Loucy (cell line): Measurements from ENCODE around the gene NPC1L1.

Experiments
- H2AFZ ChIP-seq: fragments of 200-600 bp; sonication (generic); 2 replicates; pipeline ENCODE4 v1.6.0; 2016; ENCODE audit warnings: antibody characterized with exemption, mild to moderate bottlenecking, low read length, moderate library complexity
- H3F3A ChIP-seq: fragments of 200-600 bp; 2 replicates; pipeline ENCODE4 v1.6.0; 2016; ENCODE audit warnings: antibody characterized with exemption, low read depth, mild to moderate bottlenecking
- H3K27me3 ChIP-seq: fragments of 200-600 bp; sonication (generic); 2 replicates; pipeline ENCODE4 v1.6.1; 2014; ENCODE audit warnings: low read length, mild to moderate bottlenecking; ENCODE audit not compliant: insufficient read depth, poor library complexity, severe bottlenecking
- H3K36me3 ChIP-seq: fragments of 200-600 bp; sonication (generic); 2 replicates; pipeline ENCODE4 v1.6.1; 2016; ENCODE audit warnings: low read length; ENCODE audit not compliant: insufficient read depth
- H3K4me1 ChIP-seq: fragments of 200-600 bp; sonication (generic); 2 replicates; pipeline ENCODE4 v1.5.1; 2014; ENCODE audit warnings: low read length, mild to moderate bottlenecking; ENCODE audit not compliant: insufficient read depth, poor library complexity, severe bottlenecking
- H3K4me2 ChIP-seq: fragments of 200-600 bp; sonication (generic); 2 replicates; pipeline ENCODE4 v1.6.0; 2014; ENCODE audit warnings: antibody characterized with exemption, low read length, low read depth, mild to moderate bottlenecking; ENCODE audit not compliant: poor library complexity, severe bottlenecking
- H3K4me3 ChIP-seq: fragments of 200-600 bp; sonication (generic); 2 replicates; pipeline ENCODE4 v1.5.1; 2014; ENCODE audit warnings: low read length, mild to moderate bottlenecking, mixed read lengths; ENCODE audit not compliant: poor library complexity, severe bottlenecking
- H3K79me2 ChIP-seq: fragments of 200-600 bp; sonication (generic); 2 replicates; pipeline ENCODE4 v1.6.1; 2014; ENCODE audit warnings: low read length; ENCODE audit not compliant: insufficient read depth
- H3K9ac ChIP-seq: fragments of 200-600 bp; sonication (generic); 2 replicates; pipeline ENCODE4 v1.6.0; 2014; ENCODE audit warnings: mild to moderate bottlenecking, low read depth, low read length, moderate library complexity; ENCODE audit not compliant: poor library complexity, severe bottlenecking
- H3K9me2 ChIP-seq: fragments of 200-600 bp; sonication (generic); replicated peaks from 2 replicates; pipeline ENCODE4 v1.6.1; 2016; ENCODE audit warnings: low read depth, low read length, mixed read lengths
- H3K9me3 ChIP-seq: fragments of 200-600 bp; sonication (generic); 2 replicates; pipeline ENCODE4 v1.6.1; 2014; ENCODE audit warnings: mild to moderate bottlenecking, antibody characterized with exemption, low read length, low read depth; ENCODE audit not compliant: insufficient read depth
- H4K20me1 ChIP-seq: fragments of 200-600 bp; sonication (generic); 2 replicates; pipeline ENCODE4 v1.6.0; 2014; ENCODE audit warnings: antibody characterized with exemption, low read length, mild to moderate bottlenecking; ENCODE audit not compliant: insufficient read depth, poor library complexity, severe bottlenecking
- EZH2phosphoT487 ChIP-seq: fragments of 200-600 bp; IDR thresholded peaks from 2 replicates; pipeline ENCODE4 v1.6.1; 2018; ENCODE audit warnings: antibody characterized with exemption, mild to moderate bottlenecking, moderate library complexity, borderline replicate concordance
- TF ChIP-seq, protein P1 (sequence below): fragments of 200-600 bp; sonication (generic); conservative IDR thresholded peaks from 2 replicates; pipeline ENCODE4 v1.5.1; 2014; ENCODE audit warnings: mild to moderate bottlenecking, antibody characterized with exemption, low read length

The NPC1L1 gene

DNA sequence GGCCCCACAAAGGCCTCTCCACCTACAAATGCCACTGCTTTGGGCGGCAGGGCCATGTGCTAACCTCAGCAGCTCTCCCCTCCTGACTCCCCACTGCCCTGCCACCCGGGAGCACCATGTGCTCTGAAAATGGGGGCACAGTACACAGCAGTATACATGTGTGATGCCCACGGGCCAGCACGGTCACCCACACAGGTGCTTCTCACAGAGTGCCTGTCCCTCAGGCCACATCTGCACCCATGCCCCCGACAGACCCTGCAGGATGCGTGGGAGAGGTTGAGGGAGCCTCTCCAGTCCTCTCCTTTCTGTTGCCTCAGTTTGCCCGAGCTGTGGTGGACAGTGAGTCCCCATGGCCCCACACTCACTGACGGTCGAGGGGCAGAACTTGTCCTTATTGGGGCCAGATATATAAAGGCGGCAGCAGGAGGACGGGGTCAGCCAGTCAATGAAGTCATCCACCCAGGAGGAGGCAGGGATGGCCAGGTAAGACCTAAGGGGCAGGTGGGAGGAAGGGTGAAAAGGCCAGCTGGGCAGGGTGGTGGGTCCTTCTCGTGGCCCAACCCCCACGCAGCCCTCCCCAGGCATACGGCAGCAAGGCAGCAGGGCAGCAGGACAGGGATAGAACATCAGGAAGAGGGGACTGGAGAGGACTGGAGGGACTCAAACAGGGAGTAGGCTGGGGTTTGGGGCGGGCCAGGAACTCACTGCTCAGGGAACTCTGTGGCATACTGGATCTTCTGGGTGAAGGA lies 19.6 kb downstream of the NPC1L1 start:
- Histone ChIP-seq H4K20me1 (no peaks in the 10 kb centered on the region), H2AFZ (no peak overlapping the region), H3K4me1 (no peaks in the 10 kb centered on the region), H3K9me3 (no peaks in the 10 kb centered on the region), H3K36me3 (no peaks in the 10 kb centered on the region), H3K27me3 (no peaks in the 10 kb centered on the region), H3K79me2 (no peaks in the 10 kb centered on the region), H3K9ac (no peak overlapping the region), H3F3A (no peaks in the 10 kb centered on the region), H3K4me2 (no peak overlapping the region), H3K4me3 (no peak overlapping the region), H3K9me2 (no peaks in the 10 kb centered on the region)
- TF ChIP-seq, protein P1, sequence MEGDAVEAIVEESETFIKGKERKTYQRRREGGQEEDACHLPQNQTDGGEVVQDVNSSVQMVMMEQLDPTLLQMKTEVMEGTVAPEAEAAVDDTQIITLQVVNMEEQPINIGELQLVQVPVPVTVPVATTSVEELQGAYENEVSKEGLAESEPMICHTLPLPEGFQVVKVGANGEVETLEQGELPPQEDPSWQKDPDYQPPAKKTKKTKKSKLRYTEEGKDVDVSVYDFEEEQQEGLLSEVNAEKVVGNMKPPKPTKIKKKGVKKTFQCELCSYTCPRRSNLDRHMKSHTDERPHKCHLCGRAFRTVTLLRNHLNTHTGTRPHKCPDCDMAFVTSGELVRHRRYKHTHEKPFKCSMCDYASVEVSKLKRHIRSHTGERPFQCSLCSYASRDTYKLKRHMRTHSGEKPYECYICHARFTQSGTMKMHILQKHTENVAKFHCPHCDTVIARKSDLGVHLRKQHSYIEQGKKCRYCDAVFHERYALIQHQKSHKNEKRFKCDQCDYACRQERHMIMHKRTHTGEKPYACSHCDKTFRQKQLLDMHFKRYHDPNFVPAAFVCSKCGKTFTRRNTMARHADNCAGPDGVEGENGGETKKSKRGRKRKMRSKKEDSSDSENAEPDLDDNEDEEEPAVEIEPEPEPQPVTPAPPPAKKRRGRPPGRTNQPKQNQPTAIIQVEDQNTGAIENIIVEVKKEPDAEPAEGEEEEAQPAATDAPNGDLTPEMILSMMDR = no peak
- TF ChIP-seq EZH2phosphoT487 = no peak

DNA sequence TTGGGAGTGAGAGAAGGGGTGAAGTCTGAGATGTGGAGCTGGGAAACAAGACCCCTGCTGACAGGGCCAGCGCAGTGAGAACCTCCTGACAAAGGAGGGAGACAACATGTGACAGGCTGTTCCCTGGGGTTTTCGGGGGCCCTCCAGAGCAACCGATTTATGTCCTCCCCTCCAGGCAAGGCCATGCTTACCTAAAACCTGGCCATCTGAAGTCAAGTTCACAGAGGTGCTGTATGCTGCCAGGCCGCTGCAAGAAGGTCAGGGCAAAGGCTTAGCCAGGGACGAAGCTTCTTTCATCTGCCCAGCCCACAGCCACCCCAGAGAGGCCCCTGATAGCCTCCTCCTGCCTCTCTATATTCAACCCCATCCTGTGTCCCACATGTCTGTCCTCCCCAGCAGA lies 20.6 kb downstream of the NPC1L1 start:
- no peaks in the 10 kb centered on the region for H3K4me1 ChIP-seq
- H3K4me2 ChIP-seq = no peak overlapping the region
- H3K9me2 ChIP-seq = no peaks in the 10 kb centered on the region
- no peaks in the 10 kb centered on the region for H4K20me1 ChIP-seq
- no peak overlapping the region for H3K4me3 ChIP-seq
- H3K9me3 ChIP-seq = no peaks in the 10 kb centered on the region
- H2AFZ ChIP-seq = no peak overlapping the region
- H3K36me3 ChIP-seq = no peaks in the 10 kb centered on the region
- H3K27me3 ChIP-seq = no peaks in the 10 kb centered on the region
- H3F3A ChIP-seq = no peaks in the 10 kb centered on the region
- TF ChIP-seq EZH2phosphoT487 = no peak
- TF ChIP-seq, protein P1 = no peak
- H3K79me2 ChIP-seq = no peaks in the 10 kb centered on the region
- H3K9ac ChIP-seq = no peak overlapping the region

DNA sequence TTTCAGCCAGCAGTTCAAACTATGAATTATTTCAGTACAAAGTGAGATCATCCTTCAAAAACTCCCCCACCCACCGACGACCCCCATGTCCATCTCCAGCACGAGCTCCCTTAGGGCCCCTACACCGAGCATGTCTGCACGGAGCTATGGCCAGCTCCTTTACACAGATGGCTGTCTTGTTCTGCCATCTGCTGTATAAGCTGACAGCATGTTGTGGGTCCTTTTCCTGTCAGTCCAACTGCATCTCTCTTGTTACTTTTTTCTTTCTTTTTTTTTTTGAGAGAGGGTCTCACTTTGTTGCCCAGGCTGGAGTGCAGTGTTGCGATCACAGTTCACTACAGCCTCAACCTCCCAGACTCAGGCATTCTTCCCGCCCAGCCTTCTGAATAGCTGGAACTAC lies 21.6 kb downstream of the NPC1L1 start:
- Histone ChIP-seq H4K20me1 (no peaks in the 10 kb centered on the region), H3K27me3 (no peaks in the 10 kb centered on the region), H2AFZ (no peak overlapping the region), H3K9ac (no peak overlapping the region), H3K79me2 (no peaks in the 10 kb centered on the region), H3K36me3 (no peaks in the 10 kb centered on the region), H3K9me3 (no peaks in the 10 kb centered on the region), H3K4me1 (no peaks in the 10 kb centered on the region), H3K4me2 (no peak overlapping the region), H3K4me3 (no peak overlapping the region), H3F3A (no peaks in the 10 kb centered on the region), H3K9me2 (no peaks in the 10 kb centered on the region)
- TF ChIP-seq, protein P1 = no peak
- no peak for TF ChIP-seq EZH2phosphoT487
